Raji (cell line): ENCODE results near the gene CD68.

ENCODE experiments used
- POLR2A ChIP-seq: IDR thresholded peaks from 2 replicates; pipeline ENCODE4 v1.6.1; 2011; ENCODE audit warnings: low read depth, low read length, control low read depth; ENCODE audit not compliant: insufficient read depth

The CD68 gene

GRCh38 chr17:7586673-7587419 is 7.4 kb downstream of the CD68 start:
- no peak for TF ChIP-seq POLR2A

DNA sequence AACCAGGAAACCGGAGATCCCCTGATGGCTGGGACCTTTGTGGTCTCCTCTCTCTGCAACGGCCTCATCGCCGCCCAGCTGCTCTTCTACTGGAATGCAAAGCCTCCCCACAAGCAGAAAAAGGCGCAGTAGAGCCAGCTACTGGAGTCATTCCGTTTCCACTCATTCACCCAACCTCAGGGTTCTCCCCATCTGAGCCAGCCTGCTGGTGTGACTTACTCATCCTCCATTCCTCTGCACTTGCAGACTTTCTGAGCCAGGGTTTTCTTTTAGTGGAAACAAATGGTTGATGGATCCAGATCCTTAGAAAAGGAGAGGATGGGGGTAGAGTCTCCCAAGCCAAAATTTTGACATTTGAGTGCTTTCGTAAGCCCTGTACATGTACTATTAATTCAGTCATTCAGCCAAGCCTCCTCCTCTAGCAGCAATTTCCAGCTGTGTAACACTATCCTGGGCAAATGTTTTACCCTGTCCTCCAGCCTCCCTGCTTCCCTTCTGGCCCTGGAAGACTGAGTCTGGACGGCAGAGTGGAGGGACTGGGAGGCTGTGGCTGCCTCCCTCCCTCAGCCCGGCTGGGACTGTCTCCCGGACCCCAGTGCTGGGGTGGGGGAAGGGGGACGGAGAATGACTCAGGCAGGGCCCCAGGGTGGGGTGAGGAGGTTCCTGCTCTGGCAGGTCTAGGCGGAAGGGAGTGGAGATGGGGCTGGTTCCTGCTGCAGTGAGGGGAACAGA is 8.1 kb downstream of the CD68 start:
- no peak for TF ChIP-seq POLR2A

- no peak for TF ChIP-seq POLR2A
These were observed 9.2 kb downstream of the CD68 start for GRCh38 chr17:7588553-7589203.

DNA sequence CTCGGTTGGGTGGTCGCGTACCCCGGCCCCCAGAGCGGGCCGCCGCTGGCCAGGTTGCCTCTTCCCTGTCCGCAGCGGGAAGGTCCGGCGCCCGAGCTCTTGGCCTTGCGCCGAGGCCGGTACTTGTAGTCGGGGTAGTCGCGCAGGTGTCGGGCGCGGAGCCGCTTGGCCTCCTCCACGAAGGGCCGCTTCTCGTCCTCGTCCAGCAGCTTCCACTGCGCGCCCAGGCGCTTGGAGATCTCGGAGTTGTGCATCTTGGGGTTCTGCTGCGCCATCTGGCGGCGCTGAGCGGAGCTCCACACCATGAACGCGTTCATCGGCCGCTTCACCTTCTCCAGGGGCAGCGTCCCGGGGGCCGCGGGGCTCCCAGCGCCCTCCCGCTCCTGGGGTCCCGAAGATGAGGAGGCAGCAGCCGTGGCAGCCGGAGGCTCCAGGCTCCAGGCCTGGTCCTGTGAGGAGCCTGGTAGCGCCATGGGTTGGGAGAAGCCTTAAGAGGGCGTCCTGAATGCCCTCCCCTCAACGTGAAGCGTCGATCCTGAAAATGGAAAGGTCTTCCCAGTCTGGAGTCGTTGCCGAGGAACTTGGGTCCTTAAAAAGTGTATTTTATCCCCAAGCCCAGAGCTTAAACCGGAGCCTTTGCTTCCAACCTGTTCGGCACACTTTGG is 9.9 kb downstream of the CD68 start:
- TF ChIP-seq POLR2A, result no peak

DNA sequence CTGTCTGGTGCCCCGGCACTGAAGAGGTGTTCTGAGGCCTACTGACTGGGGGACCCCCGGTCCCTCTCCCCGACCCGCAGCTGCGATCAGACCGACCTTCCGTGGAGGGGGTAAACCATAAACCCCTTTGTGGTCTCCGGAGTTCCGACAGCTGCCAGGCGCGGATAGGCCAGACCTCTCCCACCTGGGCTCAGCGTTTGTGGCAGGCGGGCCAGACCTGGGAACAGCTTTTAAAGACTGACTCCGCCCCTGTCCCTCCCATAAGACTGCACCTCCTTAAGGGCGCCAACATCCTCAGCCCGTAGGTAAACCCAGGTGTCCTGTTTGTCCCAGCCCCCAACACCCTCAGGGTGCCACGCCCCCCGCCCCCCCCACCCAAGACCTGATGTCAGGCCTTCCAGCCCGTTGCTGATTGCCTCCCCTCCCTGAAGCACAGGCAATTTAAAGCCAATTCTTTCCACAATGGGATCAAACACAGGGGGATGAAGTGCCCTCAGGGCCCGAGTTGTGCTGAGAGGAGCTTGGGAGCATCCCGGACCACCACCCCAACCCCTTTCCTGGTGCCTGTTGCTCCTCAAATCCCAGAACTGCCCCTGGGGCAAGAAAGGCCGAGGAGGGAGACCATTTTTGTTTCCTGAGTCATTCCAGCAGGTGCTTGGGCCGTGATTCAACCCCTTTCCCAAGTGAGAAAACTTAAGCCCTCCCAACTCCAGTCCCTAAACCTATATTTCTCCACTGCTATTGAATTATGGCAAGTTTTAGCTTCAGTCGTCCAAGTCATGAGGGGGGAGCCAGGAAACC is 10.7 kb downstream of the CD68 start, which contains the start of gene SOX15:
Gene SOX15, minus strand, starts transcription at position 204 of the 801 bp plus-strand sequence. CDS start 418 bp downstream, outside the sequence.
- no peak for TF ChIP-seq POLR2A

GRCh38 chr17:7590743-7591142 is 11.3 kb downstream of the CD68 start:
- no peak for TF ChIP-seq POLR2A

- no peak for TF ChIP-seq POLR2A
These were observed 12.2 kb downstream of the CD68 start for GRCh38 chr17:7591596-7591995.

GRCh38 chr17:7592422-7593021 is 13.1 kb downstream of the CD68 start:
- TF ChIP-seq POLR2A, result no peak

DNA sequence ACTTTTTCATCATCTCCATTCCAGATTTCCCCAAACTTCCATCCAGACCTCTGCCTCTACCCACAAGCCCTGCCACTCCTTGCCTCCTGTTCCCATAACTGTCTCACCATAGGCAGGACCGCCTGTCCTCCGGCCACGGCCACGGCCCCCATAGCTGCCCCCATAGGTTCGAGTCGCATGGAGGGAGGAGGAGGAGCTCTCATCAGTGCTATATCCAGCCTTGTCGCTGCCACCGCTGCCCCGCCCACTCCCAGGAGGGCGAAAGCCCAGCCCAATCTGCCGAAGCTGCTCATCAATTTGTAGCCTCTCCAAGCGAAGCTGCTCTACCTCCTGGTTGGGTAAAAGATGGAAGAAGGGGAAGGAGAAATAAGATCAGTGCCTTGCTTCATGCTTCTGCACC is 13.9 kb downstream of the CD68 start:
- TF ChIP-seq POLR2A, result no peak

- TF ChIP-seq POLR2A, result no peak
These were observed 26.8 kb downstream of the CD68 start for GRCh38 chr17:7606280-7606679.

- TF ChIP-seq POLR2A, result no peak
These were observed 31.2 kb downstream of the CD68 start for GRCh38 chr17:7610641-7611040.

GRCh38 chr17:7611635-7612293 is 32.3 kb downstream of the CD68 start:
- TF ChIP-seq POLR2A, result no peak

DNA sequence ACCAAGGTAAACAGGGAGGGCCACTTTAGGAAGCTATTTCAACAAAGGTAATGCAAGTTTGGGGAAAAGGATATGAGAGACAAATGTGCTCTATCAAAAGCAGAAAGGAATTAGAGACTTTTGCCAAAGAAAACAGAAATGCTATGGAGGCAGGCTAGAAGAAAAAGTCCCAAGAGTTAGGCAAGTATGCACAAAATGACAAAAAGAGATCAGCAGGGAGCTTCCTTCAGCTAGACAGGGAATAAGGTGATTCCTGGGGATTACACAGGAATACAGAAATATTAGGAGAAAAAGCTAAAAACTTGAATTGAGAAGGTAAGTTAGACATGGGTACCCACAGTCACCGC is 32.8 kb downstream of the CD68 start:
- no peak for TF ChIP-seq POLR2A

DNA sequence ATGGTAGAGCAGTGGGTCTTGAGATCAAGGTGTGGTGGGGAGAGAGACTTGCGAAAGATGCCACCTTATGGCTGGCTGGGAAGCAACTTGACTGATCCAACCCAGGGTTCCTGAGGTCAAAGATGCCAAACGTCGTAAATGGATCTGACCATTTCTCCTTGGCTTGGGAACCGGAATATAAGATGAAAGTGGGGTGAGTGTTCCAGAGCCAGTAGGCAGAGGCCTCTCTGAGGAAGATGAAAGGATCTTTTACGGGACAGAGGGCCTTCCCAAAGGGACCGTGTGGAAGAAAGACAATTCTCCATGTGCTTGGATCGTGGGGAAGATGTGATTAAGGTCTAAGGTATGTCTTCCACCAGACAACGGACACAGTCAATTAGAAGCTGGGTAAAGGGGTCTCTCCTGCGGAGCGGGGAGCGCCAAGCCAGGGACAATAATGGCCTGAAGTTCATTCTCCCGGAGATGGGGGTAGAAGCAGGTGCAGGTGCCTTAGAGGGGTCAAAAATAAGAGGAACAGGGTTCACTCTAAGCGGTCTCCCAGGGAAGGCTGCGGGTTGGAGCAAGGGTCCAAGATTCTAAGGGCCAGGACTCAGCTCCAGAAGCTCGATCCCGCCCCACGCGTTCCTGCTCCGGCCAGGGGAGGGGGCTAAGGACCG is 34.5 kb downstream of the CD68 start:
- TF ChIP-seq POLR2A, result no peak; the same call in 1 of the 2 replicates
